ENCODE results near the gene RECQL5. TPM values are rescaled to one million over a fixed set of nuclear protein-coding genes. Genes with fewer than 3 reads are reported as not detected.
"Not testable (repeated sequence)": the region's sequence is repeated elsewhere in the genome, so short reads cannot be mapped to it uniquely, and the experiment has no call there.

The RECQL5 gene
- polyA plus RNA-seq, 1 donor (not counting 4 experiments of a cell fraction or from before 2014, with no cell fraction given), result 11.9 TPM

GRCh38 chr17:75594499-75595283 lies 72.3 kb downstream of the RECQL5 start:
- Histone ChIP-seq H3K4me1 (ENCODE audit: control insufficient read depth, extremely low read depth, insufficient read depth, low read length) (no peaks in the 10 kb centered on the region), H3K36me3 (ENCODE audit: control insufficient read depth in 2 of 2, extremely low read depth in 1 of 2, insufficient read depth in 2 of 2, low read length in 2 of 2) (no peaks in the 10 kb centered on the region), H2AFZ (ENCODE audit: control insufficient read depth, low read length) (no peak overlapping the region), H3K9ac (ENCODE audit: control insufficient read depth, extremely low read depth, insufficient read depth, low read length) (no peak overlapping the region), H3K9me3 (ENCODE audit: control insufficient read depth, low read depth, low read length) (no peaks in the 10 kb centered on the region), H3K27ac (ENCODE audit: control insufficient read depth, insufficient read depth, low read length) (no peak overlapping the region), H3K4me2 (ENCODE audit: control insufficient read depth, extremely low read depth, insufficient read depth, low read depth, low read length) (no peak overlapping the region), H3K9me1 (ENCODE audit: control insufficient read depth, extremely low read depth, insufficient read depth, low read length) (no peaks in the 10 kb centered on the region), H3K27me3 (ENCODE audit: control insufficient read depth, extremely low read depth, insufficient read depth, low read length) (peaks cover 22% of the 10 kb centered on the region), H3K4me3 (ENCODE audit: control insufficient read depth in 2 of 3, extremely low read depth in 1 of 3, insufficient read depth in 2 of 3, low read depth in 1 of 3, low read length in 3 of 3) (no peak overlapping the region), H3K79me2 (ENCODE audit: control insufficient read depth, insufficient read depth, low read length) (no peaks in the 10 kb centered on the region), H4K20me1 (ENCODE audit: control insufficient read depth, extremely low read depth, insufficient read depth, low read length) (no peaks in the 10 kb centered on the region)
- TF ChIP-seq EZH2 (IDR thresholded peaks at IDR 0.05; ENCODE audit: low read length), result no peak
- peak in 1 of 3 experiments; percentile 22 for TF ChIP-seq CTCF (optimal IDR thresholded peaks at IDR 0.05 in 1 of 3, IDR thresholded peaks at IDR 0.05 in 1 of 3, conservative IDR thresholded peaks at IDR 0.05 in 1 of 3; ENCODE audit: extremely low read depth in 1 of 3, insufficient read depth in 2 of 3, low read length in 3 of 3)
- dilution Hi-C loops (cut with MboI; ENCODE audit: extremely low pct_ligation_motif_present, low sequenced_read_pairs), result no loop called here
- FAIRE-seq (no peak), DNase-seq (ENCODE audit: low read depth, low spot score) (no peak)

- H3K27me3 ChIP-seq (ENCODE audit: control insufficient read depth, extremely low read depth, insufficient read depth, low read length), result peaks cover 26% of the 10 kb centered on the region
- DNase-seq (ENCODE audit: low read depth, low spot score), result not testable (repeated sequence)
Observed at GRCh38 chr17:75593430-75593829, 73.5 kb downstream of the RECQL5 start.

More at GRCh38 chr17:75593430-75593829, 73.5 kb downstream of the RECQL5 start:
- H3K79me2 ChIP-seq (ENCODE audit: control insufficient read depth, insufficient read depth, low read length); H3K4me1 ChIP-seq (ENCODE audit: control insufficient read depth, extremely low read depth, insufficient read depth, low read length); dilution Hi-C loops (cut with MboI; ENCODE audit: extremely low pct_ligation_motif_present, low sequenced_read_pairs); H2AFZ ChIP-seq (ENCODE audit: control insufficient read depth, low read length); H3K9me1 ChIP-seq (ENCODE audit: control insufficient read depth, extremely low read depth, insufficient read depth, low read length); FAIRE-seq; H3K9me3 ChIP-seq (ENCODE audit: control insufficient read depth, low read depth, low read length); H3K9ac ChIP-seq (ENCODE audit: control insufficient read depth, extremely low read depth, insufficient read depth, low read length); H3K36me3 ChIP-seq (ENCODE audit: control insufficient read depth in 2 of 2, extremely low read depth in 1 of 2, insufficient read depth in 2 of 2, low read length in 2 of 2); H3K4me3 ChIP-seq (ENCODE audit: control insufficient read depth in 2 of 3, extremely low read depth in 1 of 3, insufficient read depth in 2 of 3, low read depth in 1 of 3, low read length in 3 of 3); H3K4me2 ChIP-seq (ENCODE audit: control insufficient read depth, extremely low read depth, insufficient read depth, low read depth, low read length); H4K20me1 ChIP-seq (ENCODE audit: control insufficient read depth, extremely low read depth, insufficient read depth, low read length); H3K27ac ChIP-seq (ENCODE audit: control insufficient read depth, insufficient read depth, low read length): not testable (repeated sequence)
